ENCODE results near the gene VSNL1.

- no peak for TF ChIP-seq POLR2A (IDR thresholded peaks at IDR 0.05)
- TF ChIP-seq CTCF (IDR thresholded peaks at IDR 0.05), result no peak
- no peak for TF ChIP-seq POLR2AphosphoS5 (IDR thresholded peaks at IDR 0.05; ENCODE audit: insufficient read depth in 1 of 2, low read depth in 1 of 2)
These were observed 33.3 kb downstream of the VSNL1 start for GRCh38 chr2:17573804-17574175.

Data from vagina (tissue), 2 donors.